ENCODE data around the gene ACOXL.

The ACOXL gene

DNA sequence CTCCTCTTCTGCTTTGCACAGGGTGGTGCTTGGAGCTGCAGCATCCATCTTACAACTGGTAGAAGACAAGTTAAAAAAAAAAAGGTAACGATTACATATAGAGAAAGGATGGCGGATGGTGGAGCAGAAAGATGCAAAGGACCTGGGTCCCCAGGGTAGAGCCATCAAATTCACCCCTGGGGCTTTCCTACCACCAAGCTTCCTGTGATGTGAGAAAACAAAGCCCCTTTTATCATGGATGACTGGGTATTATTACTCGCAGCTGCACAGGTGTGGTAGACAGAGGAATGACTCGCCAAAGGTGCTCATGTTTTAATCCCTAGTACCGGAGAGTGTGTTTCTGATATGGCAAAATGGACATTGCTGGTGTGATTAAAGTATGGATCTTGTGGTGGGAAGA is 1.3 kb upstream of the ACOXL start:
- TF ChIP-seq GATA1 (IDR thresholded peaks at IDR 0.05; ENCODE audit: low read depth, low read length) (no peak), POLR2A (IDR thresholded peaks at IDR 0.05; ENCODE audit: low read length) (no peak)
- DNase-seq, result no peak

DNA sequence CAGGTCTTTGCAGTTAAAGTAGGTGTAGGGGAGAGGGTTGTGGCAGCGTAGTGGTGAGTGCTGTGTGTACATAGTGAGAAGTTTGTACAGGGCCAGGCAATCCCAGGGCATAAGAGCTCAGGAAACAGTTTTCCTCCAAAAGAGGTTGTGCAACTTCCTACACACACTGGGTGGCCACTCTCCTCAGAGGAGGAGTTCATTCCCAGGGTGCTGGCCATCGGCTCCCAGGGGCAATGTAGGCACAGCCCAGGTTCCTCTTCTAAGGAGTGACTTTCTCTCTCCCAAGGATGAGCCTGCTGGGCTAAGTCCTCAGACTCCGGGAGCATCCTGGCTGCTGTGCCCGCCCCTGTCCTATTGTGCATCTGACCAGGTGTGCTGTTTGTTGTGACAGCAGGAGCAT is 3.0 kb downstream of the ACOXL start:
- DNase-seq, result no peak
- TF ChIP-seq GATA1 (IDR thresholded peaks at IDR 0.05; ENCODE audit: low read depth, low read length) (no peak), POLR2A (IDR thresholded peaks at IDR 0.05; ENCODE audit: low read length) (no peak)

DNA sequence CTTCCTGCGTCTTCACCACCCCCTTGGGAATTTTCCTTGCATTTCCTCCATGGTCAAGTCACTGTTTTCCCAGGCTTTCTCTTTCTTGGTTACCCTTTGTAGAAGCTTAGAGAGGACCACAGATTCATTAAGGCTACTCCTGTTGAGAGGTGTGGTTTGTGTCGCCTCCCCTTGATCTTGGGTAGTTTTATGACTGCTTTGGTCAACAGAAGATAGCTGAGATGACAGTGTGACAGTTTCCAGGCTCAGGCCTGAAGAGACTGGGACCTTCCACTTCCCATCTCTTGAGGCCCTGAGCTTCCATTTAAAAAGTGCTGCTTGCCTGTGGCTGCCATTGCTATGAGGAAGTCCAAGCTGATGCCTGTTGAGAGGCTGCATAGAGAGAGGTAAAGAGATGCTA is 5.4 kb downstream of the ACOXL start:
- DNase-seq, result no peak
- TF ChIP-seq GATA1 (IDR thresholded peaks at IDR 0.05; ENCODE audit: low read depth, low read length) (no peak), POLR2A (IDR thresholded peaks at IDR 0.05; ENCODE audit: low read length) (no peak)

DNA sequence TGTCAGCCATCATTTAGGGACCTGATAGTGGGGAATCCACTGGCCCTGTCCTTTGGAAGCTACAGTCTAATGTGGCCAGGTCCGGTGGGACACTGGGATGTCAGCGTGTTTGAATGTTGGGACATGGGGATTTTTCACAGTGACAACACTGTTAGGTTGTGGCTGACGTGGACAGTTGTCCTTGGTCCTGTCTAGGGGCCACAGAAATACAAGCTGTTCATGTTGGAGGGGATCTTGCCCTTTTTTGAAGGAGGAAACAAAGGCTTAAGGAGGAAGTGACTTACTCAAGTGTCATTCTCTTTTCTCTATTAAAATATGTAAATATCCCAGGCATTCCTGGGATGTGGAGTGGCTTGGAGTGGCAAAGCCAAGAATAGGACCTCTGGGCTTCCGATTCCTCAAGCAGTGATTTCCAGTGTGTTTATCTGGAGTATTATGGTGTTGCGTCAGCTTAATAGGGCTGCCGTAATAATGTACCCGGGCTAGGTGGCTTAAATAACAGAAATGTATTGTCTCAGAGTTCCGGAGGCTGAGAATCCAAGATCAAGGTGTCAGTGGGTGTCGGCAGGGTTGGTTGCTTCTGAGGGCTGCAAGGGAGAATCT is 8.5 kb downstream of the ACOXL start:
- no peak for TF ChIP-seq POLR2A (IDR thresholded peaks at IDR 0.05; ENCODE audit: low read length)
- no peak for TF ChIP-seq GATA1 (IDR thresholded peaks at IDR 0.05; ENCODE audit: low read depth, low read length)
- DNase-seq, result no peak

DNA sequence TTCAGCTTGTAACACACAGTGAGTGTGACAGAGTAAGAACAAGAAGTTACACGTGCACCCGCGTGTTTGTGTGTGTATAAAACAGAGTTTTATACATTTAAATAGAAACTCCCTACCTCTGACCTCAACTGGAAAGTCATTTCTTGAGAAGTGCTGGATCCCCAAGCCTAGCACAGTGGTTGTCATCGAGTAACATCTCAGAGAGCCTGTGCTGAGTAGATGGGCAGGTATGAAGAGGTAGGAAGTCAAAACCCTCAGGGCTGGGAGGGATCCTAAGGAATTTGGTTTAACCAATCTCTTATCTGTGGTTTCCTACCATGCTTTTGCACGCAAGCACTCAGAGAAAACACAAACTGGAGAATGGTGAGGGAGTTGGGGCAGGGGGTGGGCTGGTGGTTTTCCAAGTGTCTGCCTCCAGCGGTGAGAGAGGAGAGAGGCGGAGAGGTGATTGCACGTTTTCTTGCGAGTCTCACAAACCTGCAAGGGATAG is 9.2 kb downstream of the ACOXL start:
- TF ChIP-seq GATA1 (IDR thresholded peaks at IDR 0.05; ENCODE audit: low read depth, low read length) (no peak), POLR2A (IDR thresholded peaks at IDR 0.05; ENCODE audit: low read length) (no peak)
- no peak for DNase-seq

DNA sequence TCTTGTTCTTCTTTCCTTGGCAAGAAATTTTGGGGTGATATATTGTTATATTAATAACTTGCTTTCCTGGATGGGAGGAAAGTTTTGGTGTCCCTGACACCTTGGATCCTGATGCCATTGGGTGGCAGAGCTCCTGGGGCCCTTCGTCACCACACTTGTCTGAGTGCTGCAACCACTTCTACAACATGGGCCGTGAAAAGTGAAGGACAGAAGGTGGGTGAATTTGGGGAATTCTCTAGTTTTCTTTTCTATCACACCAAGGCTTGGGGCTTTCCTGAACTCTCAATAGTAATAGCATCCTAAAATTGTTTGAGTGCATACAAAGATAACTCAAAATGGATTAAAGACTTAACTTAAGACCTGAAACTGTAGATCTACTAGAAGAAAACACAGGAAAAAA is 10.0 kb downstream of the ACOXL start:
- DNase-seq, result no peak
- TF ChIP-seq POLR2A (IDR thresholded peaks at IDR 0.05; ENCODE audit: low read length), result no peak
- TF ChIP-seq GATA1 (IDR thresholded peaks at IDR 0.05; ENCODE audit: low read depth, low read length), result no peak

DNA sequence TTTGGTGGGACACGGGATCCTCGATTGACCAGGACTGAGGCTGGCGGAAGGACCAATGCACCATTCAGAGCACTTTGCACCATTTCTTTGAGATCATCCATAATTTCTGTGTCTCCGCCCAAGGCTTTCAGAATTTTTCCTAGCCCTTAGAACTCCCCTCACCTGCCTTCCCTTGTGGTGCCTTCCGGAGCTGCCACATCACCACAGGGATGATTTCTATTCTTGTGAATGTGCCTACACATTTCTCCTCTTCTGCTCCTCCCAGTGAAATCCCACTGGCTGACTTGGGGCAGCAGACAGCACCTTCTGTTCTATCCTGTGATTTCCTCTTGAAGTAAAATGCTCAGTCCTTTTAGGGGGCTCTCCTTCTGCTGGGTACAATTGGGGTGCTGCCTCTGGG is 11.2 kb downstream of the ACOXL start:
- DNase-seq, result no peak

DNA sequence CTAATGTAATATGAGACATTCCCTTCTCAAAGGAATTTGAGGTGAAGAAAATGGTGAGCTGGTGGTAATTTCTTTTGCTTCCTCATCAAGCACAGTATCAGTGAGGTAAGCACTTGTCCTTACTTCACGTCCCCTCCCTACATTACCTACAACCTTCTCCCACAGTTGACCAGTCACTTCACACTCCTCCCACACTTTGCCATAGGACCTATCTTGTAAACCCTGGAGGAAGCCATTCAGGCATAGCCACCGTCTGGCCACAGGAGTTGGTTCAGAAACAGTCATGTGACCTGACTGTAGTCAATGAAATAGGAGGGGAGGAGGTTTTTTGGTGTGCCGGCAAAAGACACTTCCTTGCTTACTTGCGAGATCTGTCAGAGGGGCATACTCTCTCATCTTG is 12.1 kb downstream of the ACOXL start:
- no peak for TF ChIP-seq POLR2A (IDR thresholded peaks at IDR 0.05; ENCODE audit: low read length)
- TF ChIP-seq GATA1 (IDR thresholded peaks at IDR 0.05; ENCODE audit: low read depth, low read length), result no peak
- no peak for DNase-seq

More for the DNA sequence above, 11.2 kb downstream of the ACOXL start:
- no peak for TF ChIP-seq POLR2A (IDR thresholded peaks at IDR 0.05; ENCODE audit: low read length)
- TF ChIP-seq GATA1 (IDR thresholded peaks at IDR 0.05; ENCODE audit: low read depth, low read length), result no peak

DNA sequence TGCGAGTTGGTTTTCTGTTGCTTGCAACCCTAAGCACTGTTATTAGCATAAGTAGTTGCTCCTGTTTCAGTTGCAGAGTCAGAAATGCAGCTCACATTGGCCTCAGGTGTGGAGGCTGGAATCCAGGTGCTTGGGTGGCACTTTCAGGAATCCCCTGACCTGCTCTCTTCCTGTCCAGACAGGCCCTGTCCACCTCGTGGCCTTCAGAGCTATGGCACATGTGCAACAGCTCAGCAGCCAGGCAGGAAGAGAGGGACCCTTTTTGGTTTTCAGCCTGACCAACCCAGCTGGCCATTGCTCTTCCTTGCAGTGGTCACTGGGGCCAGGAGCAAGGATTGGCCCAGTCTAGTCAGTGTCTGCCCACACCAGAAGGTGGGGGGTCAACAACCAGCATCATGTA is 12.7 kb downstream of the ACOXL start:
- TF ChIP-seq GATA1 (IDR thresholded peaks at IDR 0.05; ENCODE audit: low read depth, low read length) (no peak), POLR2A (IDR thresholded peaks at IDR 0.05; ENCODE audit: low read length) (no peak)
- DNase-seq, result no peak

DNA sequence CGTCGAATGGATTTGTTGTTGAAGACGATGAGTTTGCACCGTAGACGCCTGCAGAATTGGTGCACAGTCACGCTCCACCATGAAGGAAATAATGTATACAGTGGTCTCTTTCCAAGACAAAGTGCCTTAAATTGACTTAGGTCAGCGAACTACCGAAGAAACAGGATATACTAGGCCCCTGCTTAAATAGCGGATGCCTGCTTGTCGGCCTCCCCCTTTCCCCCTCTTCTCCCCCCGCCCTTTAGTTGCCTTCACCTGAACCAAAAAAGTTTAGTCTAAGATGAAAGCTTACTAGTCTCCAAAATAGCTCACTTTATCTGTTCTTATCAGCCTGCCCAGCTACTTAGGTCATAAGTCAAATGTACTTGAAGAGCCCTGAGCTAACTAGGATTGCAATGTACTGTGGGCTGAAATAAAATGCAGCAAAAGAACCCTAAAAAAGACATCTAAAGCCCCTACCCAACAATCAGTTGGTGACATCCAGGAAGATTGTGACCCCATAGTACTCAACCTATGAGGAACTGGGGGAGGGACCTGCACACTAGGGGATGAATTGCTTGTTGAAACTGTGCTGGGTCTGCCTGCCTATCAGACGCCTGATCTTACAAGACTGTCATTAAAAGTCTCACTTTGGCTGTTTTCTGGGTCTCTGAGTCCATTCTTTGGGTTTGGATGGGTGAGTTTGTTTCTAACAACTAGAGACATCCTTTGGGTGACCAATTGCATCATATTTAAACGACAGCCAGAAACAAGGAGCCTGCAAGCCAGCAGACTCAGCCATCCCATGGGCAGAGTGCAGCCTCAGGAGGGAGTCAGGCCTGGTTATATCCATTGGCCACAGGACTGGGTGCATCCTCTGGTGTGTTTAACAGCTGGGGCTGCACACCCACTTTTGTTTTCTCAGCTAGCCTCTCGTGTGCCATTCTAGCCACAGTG is 14.5 kb downstream of the ACOXL start:
- DNase-seq, result no peak
- TF ChIP-seq POLR2A (IDR thresholded peaks at IDR 0.05; ENCODE audit: low read length) (no peak), GATA1 (IDR thresholded peaks at IDR 0.05; ENCODE audit: low read depth, low read length) (no peak)

DNA sequence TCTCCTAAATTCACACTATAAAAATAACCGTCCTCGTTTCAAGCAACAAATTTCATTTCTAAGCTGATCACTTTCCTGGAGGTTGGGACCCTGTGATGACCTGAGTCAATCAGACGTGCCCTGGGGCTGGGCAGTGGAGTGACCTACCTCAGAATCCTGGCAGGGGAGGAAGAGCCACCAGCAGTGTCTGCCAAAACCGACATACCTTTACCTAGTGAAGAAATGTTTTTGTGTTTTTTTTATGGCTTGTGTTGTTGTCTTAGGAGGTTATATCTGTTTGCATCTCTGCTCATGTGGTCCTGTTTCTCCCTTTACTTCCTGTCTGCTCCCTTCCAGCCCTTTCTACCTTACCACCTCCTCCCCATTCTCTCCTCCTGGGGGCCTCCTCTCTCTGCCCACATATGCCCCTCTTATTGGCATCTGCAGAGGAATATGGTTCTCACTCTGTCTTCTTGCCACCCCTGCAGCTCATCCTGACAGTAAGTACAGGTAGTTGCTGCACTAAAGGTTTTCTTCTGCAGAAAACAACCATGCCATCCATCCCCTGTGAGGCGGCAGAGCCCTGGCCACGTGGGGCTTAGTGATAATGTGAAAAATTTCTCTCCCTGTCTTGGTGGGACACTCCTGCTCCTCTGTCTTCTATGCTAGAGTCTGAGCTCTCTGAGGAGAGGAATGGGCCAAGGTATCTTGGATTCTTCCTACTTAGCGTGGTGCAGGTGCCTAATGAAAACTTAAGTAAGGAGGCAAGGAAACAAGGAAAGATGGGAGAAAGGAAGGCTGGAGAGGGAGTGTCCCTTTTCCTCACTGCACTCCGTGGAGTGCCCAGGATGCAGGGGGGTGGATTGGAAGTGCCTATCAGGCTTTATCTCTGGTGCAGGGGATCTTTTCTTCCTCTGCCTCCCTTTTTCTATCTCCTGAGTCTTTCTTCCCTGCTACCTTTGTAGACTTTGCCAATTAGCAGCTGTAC is 15.4 kb downstream of the ACOXL start:
- no peak for DNase-seq
- no peak for TF ChIP-seq GATA1 (IDR thresholded peaks at IDR 0.05; ENCODE audit: low read depth, low read length)
- no peak for TF ChIP-seq POLR2A (IDR thresholded peaks at IDR 0.05; ENCODE audit: low read length)

DNA sequence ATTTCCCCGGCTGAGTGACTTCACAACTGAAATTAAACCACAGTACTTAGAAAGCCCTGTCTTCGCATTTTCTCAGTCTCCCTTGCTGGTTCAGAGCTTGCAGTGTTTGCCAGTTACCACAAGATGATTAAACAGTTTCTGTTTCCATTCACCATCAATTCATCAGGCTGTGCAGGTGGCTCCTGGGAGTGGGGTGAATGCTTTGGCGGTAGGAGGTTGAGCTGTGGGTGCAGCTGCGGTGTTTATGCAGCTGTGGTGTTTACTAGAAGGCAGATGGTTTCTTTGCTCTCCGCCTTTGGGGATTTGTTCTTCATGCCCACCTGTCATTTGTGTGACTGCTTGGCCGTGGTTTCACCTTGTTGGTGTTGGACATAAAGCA is 16.1 kb downstream of the ACOXL start:
- DNase-seq, result no peak

DNA sequence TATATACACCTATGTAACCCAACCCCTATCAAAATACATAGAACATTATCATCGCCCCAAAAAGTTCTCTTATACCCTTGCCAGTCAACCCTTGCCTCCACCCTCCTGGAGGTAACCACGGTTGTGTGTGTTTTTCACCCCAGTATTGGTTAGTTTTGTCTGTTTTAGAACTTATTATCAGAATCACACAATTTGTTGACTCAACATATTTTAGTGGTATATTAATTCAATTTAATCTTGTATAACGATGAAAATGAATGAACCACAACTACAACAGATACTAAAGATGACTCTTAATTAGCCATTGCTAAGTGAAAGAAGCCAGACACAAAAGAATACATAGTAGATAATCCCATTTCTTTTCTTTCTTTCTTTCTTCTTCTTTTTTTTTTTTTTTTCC is 19.3 kb downstream of the ACOXL start:
- no peak for DNase-seq
- TF ChIP-seq POLR2A (IDR thresholded peaks at IDR 0.05; ENCODE audit: low read length) (no peak), GATA1 (IDR thresholded peaks at IDR 0.05; ENCODE audit: low read depth, low read length) (no peak)

More for the DNA sequence above, 16.1 kb downstream of the ACOXL start:
- no peak for TF ChIP-seq GATA1 (IDR thresholded peaks at IDR 0.05; ENCODE audit: low read depth, low read length)

DNA sequence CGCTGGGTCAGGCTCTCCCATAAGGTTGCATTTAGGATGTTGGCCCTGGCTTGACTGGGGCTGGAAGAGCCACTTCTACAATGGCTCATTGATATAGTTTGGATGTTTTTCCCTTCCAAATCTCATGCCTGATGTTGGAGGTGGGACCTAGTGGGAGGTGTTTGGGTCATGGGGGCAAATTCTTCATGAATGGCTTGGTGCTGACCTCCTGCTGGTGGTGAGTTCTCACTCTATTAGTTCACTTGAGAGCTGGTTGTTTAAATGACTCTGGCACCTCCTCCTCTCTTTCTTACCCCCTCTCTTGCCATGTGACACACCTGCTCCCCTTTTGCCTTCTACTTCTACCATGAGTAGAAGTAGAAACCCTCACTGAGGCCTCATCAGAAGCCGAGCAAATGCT is 20.5 kb downstream of the ACOXL start:
- TF ChIP-seq GATA1 (IDR thresholded peaks at IDR 0.05; ENCODE audit: low read depth, low read length), result no peak
- no peak for TF ChIP-seq POLR2A (IDR thresholded peaks at IDR 0.05; ENCODE audit: low read length)
- no peak for DNase-seq

Data from erythroblast (primary cell).